Muscle layer of duodenum (tissue), 2 donors: ENCODE data around the gene KLF16.

Experiments
- H3K27ac ChIP-seq: one replicate; pipeline ENCODE4 v1.7.0; 2013; ENCODE audit warnings: mild to moderate bottlenecking, low read length
- H3K27me3 ChIP-seq: one replicate; pipeline ENCODE4 v1.7.0; 2013; ENCODE audit warnings: low read depth, mild to moderate bottlenecking, control low read depth, low read length
- H3K36me3 ChIP-seq, 2 donors: one replicate each; pipeline ENCODE4 v1.7.0; 2013; ENCODE audit warnings: low read length in 2 of 2, control low read depth in 1 of 2, mild to moderate bottlenecking in 1 of 2; ENCODE audit not compliant: insufficient read depth in 2 of 2, control insufficient read depth in 1 of 2
- H3K4me1 ChIP-seq, 2 donors: one replicate each; pipeline ENCODE4 v1.7.0; 2013; ENCODE audit warnings: low read length in 2 of 2, mild to moderate bottlenecking in 2 of 2, control low read depth in 1 of 2, moderate library complexity in 1 of 2; ENCODE audit not compliant: insufficient read depth in 2 of 2, control insufficient read depth in 1 of 2
- H3K4me3 ChIP-seq, 2 donors: one replicate each; pipeline ENCODE4 v1.7.0; 2013; ENCODE audit warnings: low read length in 2 of 2, low read depth in 1 of 2, mild to moderate bottlenecking in 1 of 2
- H3K9me3 ChIP-seq, 2 donors: one replicate each; pipeline ENCODE4 v1.7.0; 2013; ENCODE audit warnings: low read length in 2 of 2, control low read depth in 1 of 2, mild to moderate bottlenecking in 1 of 2; ENCODE audit not compliant: control insufficient read depth in 1 of 2
- donor health status: healthy.

KLF16 gene

DNA sequence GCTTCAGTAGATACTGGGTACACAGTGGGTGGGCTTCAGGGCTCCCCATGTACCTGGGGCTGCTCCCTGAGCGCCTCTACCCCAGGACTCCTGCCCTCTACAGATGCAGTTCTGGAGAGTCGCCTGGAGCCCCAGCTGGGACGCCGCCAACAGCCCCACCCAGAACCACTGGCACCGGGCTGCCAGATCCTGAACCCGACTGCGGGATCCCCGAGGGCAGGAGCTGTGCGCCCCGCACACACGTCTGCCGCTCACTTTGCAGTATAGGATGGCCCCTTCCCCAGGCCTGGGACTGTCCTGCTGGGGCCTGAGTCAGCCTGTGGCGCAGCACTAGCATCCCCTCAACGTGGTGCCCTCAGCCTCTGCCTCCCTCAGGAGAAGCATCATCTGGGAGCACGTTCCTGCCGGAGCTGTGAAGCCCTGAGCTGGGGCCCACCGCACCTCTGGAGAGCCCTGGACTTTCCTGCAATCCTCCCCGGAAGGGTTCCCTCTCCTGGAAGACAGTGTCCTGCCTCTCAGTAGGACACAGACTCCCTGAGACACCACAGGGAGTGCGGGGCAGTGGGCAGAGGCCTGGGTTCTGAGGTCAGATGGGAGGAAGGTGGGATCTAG lies 18.8 kb downstream of the KLF16 start:
- peaks cover 16 to 72% of the 10 kb centered on the region in 2 donors for H3K4me1 ChIP-seq
- no peaks in the 10 kb centered on the region for H3K9me3 ChIP-seq
- H3K27me3 ChIP-seq: no peaks in the 10 kb centered on the region
- peaks cover 3 to 14% of the 10 kb centered on the region in 2 donors for H3K36me3 ChIP-seq
- H3K27ac ChIP-seq: no peak overlapping the region
- H3K4me3 ChIP-seq: no peak overlapping the region

DNA sequence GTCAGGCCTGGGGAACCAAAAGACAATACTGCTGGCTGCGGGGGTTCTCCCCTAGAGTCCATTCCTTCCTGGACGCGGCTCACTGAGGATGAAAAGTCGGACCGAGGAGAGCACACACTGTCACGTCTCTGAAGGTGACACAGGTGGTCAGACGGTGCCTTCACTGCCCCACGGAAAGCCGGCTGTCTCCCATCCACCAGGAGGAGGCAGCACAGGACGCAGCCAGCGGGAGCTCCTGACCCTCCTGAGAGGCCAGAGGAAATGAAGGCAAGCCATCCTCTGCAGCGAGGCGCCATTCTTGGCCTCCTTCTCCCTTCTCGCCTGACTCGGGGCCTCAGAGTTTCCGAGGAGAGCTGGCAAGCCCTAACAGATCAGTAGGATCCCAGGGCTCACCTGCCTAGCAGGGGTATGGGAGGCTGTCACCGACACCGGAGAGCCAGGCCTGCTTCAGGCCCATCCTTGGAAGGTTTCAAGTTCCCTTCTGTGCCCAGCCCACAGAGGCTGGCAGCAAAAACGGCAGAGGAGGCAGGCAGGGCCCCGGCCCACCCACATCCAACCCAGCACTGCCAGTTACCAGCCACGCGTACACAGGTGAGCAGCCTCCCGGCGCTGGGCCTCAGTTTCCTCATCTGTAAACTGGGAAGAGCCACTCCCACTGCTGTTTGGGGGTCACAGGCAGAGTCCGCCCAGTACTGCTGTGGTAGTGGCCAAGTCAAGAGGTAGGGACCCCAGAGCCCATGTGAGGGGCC lies 19.6 kb downstream of the KLF16 start:
- H3K36me3 ChIP-seq: peaks cover 3 to 14% of the 10 kb centered on the region in 2 donors
- peaks cover 16 to 75% of the 10 kb centered on the region in 2 donors for H3K4me1 ChIP-seq
- H3K27ac ChIP-seq: no peak overlapping the region

DNA sequence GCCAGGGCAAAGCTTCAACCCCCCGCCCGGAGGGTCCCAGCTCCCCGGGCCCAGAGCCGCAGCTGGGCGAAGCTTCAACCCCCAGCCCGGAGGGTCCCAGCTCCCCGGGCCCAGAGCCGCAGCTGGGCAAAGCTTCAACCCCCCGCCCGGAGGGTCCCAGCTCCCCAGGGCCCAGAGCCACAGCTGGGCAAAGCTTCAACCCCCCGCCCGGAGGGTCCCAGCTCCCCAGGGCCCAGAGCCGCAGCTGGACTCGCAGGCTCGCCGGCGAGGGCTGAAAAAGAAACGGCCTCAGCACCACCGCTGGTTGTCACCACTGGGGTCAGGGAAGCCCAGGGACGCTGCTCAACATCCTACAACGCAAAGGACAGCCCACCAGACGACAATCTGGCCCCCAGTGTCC lies 20.3 kb downstream of the KLF16 start:
- peaks cover 16 to 75% of the 10 kb centered on the region in 2 donors for H3K4me1 ChIP-seq
- H3K9me3 ChIP-seq: no peaks in the 10 kb centered on the region
- H3K36me3 ChIP-seq: peaks cover 3 to 11% of the 10 kb centered on the region in 2 donors
- no peak overlapping the region for H3K4me3 ChIP-seq
- no peak overlapping the region for H3K27ac ChIP-seq
- H3K27me3 ChIP-seq: no peaks in the 10 kb centered on the region

More for the DNA sequence above, 19.6 kb downstream of the KLF16 start:
- no peaks in the 10 kb centered on the region for H3K27me3 ChIP-seq
- H3K9me3 ChIP-seq: no peaks in the 10 kb centered on the region
- no peak overlapping the region for H3K4me3 ChIP-seq

DNA sequence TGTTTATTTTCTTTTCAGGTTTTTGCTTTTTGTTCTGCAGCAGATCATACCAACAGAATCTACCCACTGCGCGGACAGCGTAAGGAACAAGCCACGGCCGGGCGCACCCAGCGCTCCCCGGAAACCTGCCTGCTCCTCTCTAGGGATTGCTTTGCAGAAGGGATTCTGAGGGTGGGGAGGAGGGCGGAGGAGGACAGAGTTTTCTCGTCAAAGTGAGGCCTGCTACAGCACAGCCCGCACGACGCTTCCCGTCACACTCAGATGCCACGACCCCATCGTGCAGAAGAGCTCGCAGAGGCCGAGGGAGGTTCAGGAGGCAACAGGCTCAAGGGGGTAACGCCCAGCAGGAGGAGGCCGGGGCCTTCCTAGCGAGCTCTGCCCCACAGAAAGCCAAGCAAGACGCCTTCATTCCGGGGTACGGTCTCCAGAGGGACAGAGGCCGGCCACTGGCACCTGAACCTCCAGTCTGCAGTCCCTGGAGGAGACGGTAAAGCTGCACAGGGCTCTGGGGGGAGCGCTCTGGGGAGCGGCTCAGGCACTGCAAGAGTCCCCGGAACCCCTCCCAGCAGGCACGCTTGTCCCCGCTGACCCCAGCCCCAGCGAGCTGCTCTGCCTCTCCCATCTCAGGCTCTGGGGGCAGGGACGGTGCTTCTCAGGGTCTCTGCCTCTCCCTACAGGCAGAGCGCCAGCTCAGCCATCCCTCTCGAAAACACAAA lies 22.0 kb downstream of the KLF16 start:
- H3K27me3 ChIP-seq: no peaks in the 10 kb centered on the region
- H3K4me1 ChIP-seq: peaks cover 4 to 73% of the 10 kb centered on the region in 2 donors
- no peak overlapping the region for H3K4me3 ChIP-seq
- H3K36me3 ChIP-seq: peaks cover 3 to 7% of the 10 kb centered on the region in 2 donors
- H3K27ac ChIP-seq: no peak overlapping the region
- no peaks in the 10 kb centered on the region for H3K9me3 ChIP-seq

DNA sequence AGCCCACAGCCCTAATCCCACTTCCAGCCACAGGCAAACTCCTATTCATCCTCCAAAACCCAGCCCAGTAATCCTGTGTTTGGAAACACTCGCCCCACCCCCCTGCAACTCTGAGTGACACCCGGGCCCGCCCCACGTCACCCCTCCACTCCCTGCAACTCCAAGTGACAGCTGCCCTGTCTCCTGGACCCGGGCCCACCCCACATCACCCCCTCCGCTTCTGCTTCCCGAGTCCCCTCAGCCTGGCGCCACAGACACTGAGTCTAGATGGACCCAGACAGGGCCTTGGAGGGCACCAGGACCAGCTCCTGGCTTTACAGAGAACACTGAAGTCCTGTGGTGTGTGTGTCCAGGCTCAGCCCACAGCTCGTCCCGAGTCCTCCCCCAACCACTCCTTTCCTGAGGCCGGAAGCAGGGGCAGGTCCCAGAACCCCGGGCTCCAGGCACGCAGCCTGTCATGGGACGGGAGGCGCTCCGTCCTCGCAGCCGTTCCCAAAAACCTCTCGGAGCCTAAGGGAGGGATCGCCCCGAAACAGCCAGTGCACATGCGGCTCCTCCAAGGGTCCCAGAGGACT lies 22.8 kb downstream of the KLF16 start:
- H3K4me3 ChIP-seq: no peak overlapping the region

DNA sequence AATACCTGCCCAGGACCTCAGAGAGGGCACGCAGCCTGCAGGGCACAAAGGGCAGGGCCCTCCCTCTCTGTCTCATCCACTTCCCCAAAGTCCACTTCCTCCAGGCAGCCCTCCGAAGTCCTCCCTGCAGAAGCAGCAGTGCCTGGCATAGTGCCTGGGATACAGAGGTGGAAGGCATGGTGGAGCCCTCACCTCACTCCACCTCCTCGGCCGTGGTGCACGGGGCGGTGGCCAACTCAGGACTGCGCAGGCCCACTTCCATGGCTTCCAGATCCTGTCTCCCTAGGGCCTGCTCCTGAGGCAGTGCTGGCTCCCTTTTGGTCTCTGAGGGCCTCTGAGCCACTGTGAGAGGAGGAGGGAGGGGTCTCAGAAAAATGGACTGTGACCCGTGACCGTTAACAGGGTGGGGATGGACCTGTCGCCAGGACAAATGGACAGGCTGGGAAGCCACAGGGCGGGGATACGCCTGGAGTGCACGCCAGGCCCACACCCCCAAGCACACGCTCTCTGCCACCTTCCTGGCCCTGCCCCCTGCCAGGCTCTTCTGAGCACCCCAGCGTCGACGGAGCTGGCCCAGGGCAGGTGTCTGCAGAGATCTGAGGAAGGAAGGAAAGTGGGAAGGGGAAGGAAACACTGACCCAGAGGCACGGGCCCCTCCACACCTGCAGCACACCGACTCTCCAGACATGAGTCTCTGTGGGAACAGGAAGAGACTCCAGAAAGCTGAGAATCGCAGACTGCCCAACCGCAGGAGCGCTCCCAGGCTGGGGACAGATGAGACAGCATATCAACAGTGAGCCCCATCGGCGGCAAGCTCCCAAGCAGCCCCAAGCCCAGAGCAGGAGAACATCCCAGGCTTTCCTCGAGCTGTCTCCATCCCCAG lies 23.5 kb downstream of the KLF16 start:
- Histone ChIP-seq H3K27ac (no peak overlapping the region), H3K4me1 (peaks cover 0 to 69% of the 10 kb centered on the region in 2 donors), H3K27me3 (no peaks in the 10 kb centered on the region), H3K4me3 (no peak overlapping the region), H3K9me3 (no peaks in the 10 kb centered on the region), H3K36me3 (peaks cover 1 to 3% of the 10 kb centered on the region in 2 donors)

More for the DNA sequence above, 22.8 kb downstream of the KLF16 start:
- peaks cover 0 to 73% of the 10 kb centered on the region in 2 donors for H3K4me1 ChIP-seq
- no peaks in the 10 kb centered on the region for H3K27me3 ChIP-seq
- no peaks in the 10 kb centered on the region for H3K9me3 ChIP-seq
- no peak overlapping the region for H3K27ac ChIP-seq
- H3K36me3 ChIP-seq: peaks cover 3 to 7% of the 10 kb centered on the region in 2 donors

DNA sequence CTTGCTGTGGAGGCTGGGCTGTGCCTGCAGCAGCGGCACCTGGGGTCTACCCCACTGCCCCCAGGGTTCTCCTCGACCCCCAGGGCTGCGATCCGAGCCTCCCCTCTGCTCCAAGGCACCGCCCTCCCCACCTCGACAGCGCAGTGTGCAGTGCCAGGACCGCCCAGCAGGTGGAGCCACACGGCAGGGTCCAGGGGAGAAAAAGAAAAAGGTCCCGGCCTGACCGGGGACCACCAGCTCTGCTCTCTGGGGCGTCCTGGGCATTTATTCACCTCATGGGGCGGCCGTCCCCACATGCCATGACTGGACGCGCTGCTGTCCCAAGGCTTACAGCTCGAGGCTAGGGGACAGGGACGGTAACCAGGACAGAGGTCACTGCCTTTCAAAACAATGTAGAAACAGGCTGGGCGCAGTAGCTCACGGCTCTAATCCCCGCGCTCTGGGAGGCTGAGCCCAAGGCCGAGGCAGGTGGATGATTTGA lies 25.7 kb downstream of the KLF16 start:
- H3K4me3 ChIP-seq: no peak overlapping the region
- no peaks in the 10 kb centered on the region for H3K27me3 ChIP-seq
- no peaks in the 10 kb centered on the region for H3K9me3 ChIP-seq
- peaks cover 0 to 63% of the 10 kb centered on the region in 2 donors for H3K4me1 ChIP-seq
- no peak overlapping the region for H3K27ac ChIP-seq
- H3K36me3 ChIP-seq: no peaks in the 10 kb centered on the region

DNA sequence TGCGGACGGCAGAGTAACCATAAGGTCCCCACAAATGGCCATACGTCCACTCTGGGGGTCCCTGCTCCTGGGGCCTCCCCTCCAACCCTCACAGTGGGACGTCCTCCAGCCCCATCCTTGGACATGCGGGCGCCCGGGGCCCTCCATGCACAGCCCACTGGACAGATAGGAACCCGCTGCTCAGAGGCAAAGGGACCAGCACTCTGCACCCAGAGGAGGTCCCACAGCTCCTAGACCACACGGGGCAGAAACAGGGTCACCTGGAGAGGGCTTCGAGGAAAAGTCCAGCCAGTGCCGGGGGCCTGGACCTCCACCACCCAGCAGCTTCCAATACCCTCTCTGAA lies 26.2 kb downstream of the KLF16 start:
- Histone ChIP-seq H3K9me3 (no peaks in the 10 kb centered on the region), H3K36me3 (no peaks in the 10 kb centered on the region), H3K27me3 (no peaks in the 10 kb centered on the region), H3K27ac (no peak overlapping the region), H3K4me3 (no peak overlapping the region), H3K4me1 (peaks cover 0 to 62% of the 10 kb centered on the region in 2 donors)

DNA sequence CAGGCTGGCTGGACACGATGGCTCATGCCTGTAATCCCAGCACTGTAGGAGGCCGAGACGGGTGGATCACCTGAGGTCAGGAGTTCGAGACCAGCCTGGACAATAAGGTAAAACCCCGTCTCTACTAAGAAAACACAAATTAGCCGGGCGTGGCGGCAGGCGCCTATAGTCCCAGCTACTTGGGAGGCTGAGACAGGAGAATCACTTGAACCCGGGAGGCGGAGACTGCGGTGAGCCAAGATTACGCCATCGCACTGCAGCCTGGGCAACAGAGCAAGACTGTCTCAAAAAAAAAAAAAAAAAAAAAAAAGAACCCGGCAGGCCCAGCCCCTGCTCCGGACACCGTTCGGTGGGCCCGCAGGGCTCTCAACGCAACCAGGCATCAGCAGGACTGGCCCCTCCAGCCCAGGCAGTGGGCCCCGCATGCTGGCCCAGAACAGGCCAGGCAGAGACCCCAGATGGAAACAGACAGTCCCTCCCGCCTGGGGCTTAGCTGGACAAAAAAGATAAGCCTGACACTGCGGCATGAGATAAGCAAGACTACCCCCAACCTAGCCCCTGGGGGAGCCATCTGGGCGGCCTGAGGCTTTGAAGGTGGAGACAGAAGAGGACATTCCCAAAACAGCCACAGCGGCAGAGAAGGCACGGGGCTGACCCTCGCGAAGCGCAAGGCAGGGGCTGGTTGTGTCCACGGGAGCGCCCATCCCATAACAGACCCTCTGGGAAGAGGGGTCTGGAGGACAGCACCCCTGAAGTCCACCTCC lies 26.7 kb downstream of the KLF16 start:
- peaks cover 0 to 62% of the 10 kb centered on the region in 2 donors for H3K4me1 ChIP-seq
- no peaks in the 10 kb centered on the region for H3K9me3 ChIP-seq
- no peaks in the 10 kb centered on the region for H3K27me3 ChIP-seq
- H3K27ac ChIP-seq: no peak overlapping the region
- H3K36me3 ChIP-seq: no peaks in the 10 kb centered on the region
- H3K4me3 ChIP-seq: no peak overlapping the region

DNA sequence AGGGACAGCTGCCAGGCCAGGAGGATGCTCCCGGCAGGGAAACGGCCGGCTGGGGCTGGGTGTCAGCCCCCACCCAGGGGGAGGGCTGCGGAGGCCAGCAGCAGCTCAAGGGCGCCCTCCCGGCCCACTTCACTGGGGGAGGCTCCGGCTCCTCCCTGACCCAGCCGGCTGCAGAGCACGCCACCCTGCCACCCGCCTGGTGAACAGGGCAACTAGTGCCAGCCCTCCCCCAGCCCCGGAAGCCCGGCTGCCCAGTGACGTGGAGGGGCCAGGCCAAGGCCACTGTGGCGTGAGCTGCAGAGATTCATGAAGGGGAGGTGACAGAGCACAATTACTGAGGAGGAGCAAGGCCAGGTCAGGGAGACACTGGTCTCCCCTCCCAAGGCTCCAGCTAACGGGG lies 29.8 kb downstream of the KLF16 start:
- H3K4me3 ChIP-seq: no peak overlapping the region
- H3K9me3 ChIP-seq: no peaks in the 10 kb centered on the region
- H3K27me3 ChIP-seq: no peaks in the 10 kb centered on the region
- peaks cover 0 to 40% of the 10 kb centered on the region in 2 donors for H3K4me1 ChIP-seq
- H3K27ac ChIP-seq: no peak overlapping the region
- H3K36me3 ChIP-seq: peaks cover 0 to 16% of the 10 kb centered on the region in 2 donors
